Type B pancreatic cell (in vitro differentiated cells): ENCODE measurements around the gene ITGA2. TPM values are rescaled to one million over a fixed set of nuclear protein-coding genes. Genes with fewer than 3 reads are reported as not detected.

ENCODE experiments used
- DNase-seq: peaks from one replicate; pipeline ENCODE4 v3.0.0; 2021; ENCODE audit warnings: mixed read lengths; ENCODE audit not compliant: unreplicated experiment; ENCODE audit errors: extremely low spot score
- H3K27ac Mint-ChIP-seq: 2 replicates; pipeline ENCODE4 v1.8.0; 2021; ENCODE audit warnings: mild to moderate bottlenecking, mixed read lengths
- H3K27me3 Mint-ChIP-seq: 2 replicates; pipeline ENCODE4 v1.8.0; 2021; ENCODE audit warnings: mixed read lengths
- H3K36me3 Mint-ChIP-seq: 2 replicates; pipeline ENCODE4 v1.8.0; 2021; ENCODE audit warnings: mixed read lengths
- H3K4me1 Mint-ChIP-seq: one replicate; pipeline ENCODE4 v1.8.0; 2021; ENCODE audit warnings: mixed read lengths; ENCODE audit not compliant: unreplicated experiment
- H3K4me3 Mint-ChIP-seq: 2 replicates; pipeline ENCODE4 v1.8.0; 2021; ENCODE audit warnings: mild to moderate bottlenecking, mixed read lengths
- H3K9me3 Mint-ChIP-seq: 2 replicates; pipeline ENCODE4 v1.8.0; 2021; ENCODE audit warnings: mixed read lengths
- total RNA-seq: library from RNA; stranded (reverse); gene quantifications from 2 replicates; pipeline ENCODE4 v1.2.1, GENCODE V29; 2021; ENCODE audit warnings: low replicate concordance
- TF ChIP-seq, protein P1 (sequence below): fragments of 200-600 bp; sonication (generic); conservative IDR thresholded peaks from 2 replicates; pipeline ENCODE4 v1.5.0; 2021; ENCODE audit warnings: antibody characterized with exemption, mild to moderate bottlenecking

The ITGA2 gene
- total RNA-seq, 1 donor from 2014 or later, result 9.5 TPM

DNA sequence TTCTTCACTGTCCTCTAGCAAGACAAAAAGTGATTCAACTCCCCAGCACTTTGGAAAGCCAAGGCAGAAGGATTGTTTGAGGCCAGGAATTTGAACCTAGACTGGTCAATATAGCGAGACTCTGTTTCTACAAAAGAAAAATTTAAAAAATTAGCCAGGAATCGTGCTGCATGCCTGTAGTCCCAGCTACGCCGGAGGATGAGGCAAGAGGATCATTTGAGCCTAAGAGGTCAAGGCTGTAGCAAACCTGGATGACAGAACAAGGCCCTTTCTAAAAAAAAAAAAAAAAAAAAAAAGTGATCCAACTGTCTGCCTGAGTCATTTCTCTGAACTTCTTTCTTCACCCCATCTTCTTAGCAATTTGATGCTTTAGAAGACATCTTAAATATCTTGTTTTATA lies 12.4 kb downstream of the ITGA2 start:
- Mint-ChIP-seq H3K27ac (no peak overlapping the region), H3K4me3 (no peak overlapping the region), H3K9me3 (no peaks in the 10 kb centered on the region), H3K36me3 (no peaks in the 10 kb centered on the region), H3K4me1 (peaks cover 13% of the 10 kb centered on the region), H3K27me3 (no peaks in the 10 kb centered on the region)
- TF ChIP-seq, protein P1, sequence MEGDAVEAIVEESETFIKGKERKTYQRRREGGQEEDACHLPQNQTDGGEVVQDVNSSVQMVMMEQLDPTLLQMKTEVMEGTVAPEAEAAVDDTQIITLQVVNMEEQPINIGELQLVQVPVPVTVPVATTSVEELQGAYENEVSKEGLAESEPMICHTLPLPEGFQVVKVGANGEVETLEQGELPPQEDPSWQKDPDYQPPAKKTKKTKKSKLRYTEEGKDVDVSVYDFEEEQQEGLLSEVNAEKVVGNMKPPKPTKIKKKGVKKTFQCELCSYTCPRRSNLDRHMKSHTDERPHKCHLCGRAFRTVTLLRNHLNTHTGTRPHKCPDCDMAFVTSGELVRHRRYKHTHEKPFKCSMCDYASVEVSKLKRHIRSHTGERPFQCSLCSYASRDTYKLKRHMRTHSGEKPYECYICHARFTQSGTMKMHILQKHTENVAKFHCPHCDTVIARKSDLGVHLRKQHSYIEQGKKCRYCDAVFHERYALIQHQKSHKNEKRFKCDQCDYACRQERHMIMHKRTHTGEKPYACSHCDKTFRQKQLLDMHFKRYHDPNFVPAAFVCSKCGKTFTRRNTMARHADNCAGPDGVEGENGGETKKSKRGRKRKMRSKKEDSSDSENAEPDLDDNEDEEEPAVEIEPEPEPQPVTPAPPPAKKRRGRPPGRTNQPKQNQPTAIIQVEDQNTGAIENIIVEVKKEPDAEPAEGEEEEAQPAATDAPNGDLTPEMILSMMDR, result no peak
- no peak for DNase-seq

DNA sequence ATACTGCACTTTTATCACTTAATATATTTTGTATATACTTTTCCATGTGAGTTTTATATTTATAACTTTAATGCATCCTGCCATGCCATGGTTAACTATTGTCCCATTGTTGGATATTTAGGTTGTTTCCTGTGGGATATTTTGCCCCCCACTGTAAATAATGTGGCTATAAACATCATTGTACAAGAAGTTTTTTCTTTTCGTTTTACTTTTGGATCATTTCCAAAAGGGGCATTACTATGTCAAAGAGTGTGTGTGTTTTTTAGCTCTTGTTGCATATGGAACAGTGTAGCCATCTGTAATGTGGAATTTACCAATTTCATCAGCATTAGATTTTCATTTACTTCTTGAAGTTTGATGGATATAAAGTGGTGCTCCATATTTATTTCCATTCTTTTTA lies 13.3 kb downstream of the ITGA2 start:
- no peak for DNase-seq
- Mint-ChIP-seq H3K4me1 (peaks cover 19% of the 10 kb centered on the region), H3K36me3 (no peaks in the 10 kb centered on the region), H3K4me3 (no peak overlapping the region), H3K27me3 (no peaks in the 10 kb centered on the region), H3K9me3 (no peaks in the 10 kb centered on the region), H3K27ac (no peak overlapping the region)
- TF ChIP-seq, protein P1, result no peak

DNA sequence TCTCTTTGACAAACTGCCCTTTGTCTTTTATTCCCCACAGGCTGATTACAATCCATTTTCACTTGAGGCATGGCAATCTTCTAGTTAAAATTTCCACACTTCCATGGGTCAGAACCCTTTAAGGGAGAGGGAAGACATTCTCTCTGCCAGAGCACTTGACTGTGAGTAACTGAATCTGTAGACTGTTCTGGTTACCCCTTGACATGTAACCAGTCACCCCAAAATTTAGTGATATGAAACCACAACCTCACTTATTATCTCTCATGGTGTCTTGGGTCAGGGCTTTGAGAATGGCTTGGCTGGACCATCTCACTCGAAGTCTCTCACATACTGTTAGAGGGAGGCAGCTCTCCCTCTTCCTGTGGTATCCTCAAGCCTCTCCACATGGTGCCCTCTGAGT lies 14.0 kb downstream of the ITGA2 start:
- no peak overlapping the region for H3K27ac Mint-ChIP-seq
- H3K36me3 Mint-ChIP-seq, result no peaks in the 10 kb centered on the region
- no peaks in the 10 kb centered on the region for H3K9me3 Mint-ChIP-seq
- H3K4me3 Mint-ChIP-seq, result no peak overlapping the region
- TF ChIP-seq, protein P1, result no peak
- no peak for DNase-seq
- peaks cover 21% of the 10 kb centered on the region for H3K4me1 Mint-ChIP-seq
- no peaks in the 10 kb centered on the region for H3K27me3 Mint-ChIP-seq

DNA sequence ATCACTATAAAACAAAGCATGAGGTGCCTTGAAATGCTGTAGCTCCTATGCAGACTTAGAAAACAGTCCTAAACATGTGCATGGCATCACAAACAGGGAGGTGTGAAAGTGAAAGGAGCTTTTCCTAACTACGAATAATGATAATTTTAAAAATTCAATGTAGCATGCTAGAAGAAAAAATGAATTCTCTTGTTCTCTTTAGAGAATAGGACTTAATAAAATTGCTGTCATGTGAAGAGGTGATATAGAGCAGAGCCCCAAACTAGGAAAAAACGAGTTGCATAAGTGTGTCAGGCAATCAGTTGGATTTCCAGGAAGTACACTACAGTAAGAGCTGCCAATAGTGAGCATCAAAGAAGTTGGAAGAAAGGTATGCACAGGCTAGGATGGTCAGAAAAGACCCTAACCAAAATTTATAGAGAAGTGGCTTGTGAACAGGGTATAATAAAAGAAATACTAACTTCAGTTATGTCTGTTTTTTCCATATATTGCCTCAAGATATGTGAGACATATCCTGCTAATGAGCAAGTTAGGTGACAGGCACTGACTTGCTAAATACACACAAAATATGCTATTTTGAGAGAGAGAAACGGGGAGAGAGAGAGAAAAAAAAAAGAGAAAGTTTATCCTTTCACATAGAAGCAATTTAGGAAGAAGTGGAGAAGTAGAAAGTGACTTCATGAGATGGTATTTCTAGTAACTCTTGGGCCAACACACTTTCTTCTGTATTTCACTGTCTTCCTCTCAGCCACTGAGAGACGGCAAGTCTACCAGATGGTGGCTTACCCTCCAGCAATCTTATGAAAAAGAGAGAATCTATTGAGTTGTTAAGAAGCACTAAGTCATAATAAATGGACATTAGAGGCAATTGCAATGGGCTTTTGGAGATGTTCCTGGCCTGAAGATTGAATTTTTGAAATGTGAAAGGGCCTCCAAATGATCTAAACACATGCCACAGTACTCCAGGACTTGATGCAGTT lies 18.0 kb downstream of the ITGA2 start:
- TF ChIP-seq, protein P1, result no peak
- no peaks in the 10 kb centered on the region for H3K9me3 Mint-ChIP-seq
- no peak overlapping the region for H3K4me3 Mint-ChIP-seq
- peaks cover 24% of the 10 kb centered on the region for H3K4me1 Mint-ChIP-seq
- DNase-seq, result no peak
- no peaks in the 10 kb centered on the region for H3K27me3 Mint-ChIP-seq
- no peaks in the 10 kb centered on the region for H3K36me3 Mint-ChIP-seq
- no peak overlapping the region for H3K27ac Mint-ChIP-seq

DNA sequence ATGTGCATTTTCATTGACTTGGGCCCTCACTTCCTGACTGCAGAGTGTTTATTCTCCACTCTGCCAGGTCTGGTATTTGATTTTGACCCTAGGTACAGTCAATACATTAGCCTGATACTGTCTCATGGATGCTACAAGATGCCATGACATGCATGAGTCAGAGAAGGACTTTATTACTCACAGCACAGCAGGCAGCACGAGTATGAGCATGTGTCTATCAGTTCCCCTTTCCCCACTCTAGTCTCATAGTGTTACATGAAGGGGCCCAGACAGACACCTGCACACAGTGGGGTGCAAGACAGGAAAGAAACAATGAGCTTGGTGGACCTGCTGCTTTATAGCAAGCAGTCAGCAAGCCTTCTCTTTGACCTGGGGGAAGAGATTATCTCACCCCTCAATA lies 19.6 kb downstream of the ITGA2 start:
- DNase-seq, result no peak
- Mint-ChIP-seq H3K4me3 (no peak overlapping the region), H3K36me3 (no peaks in the 10 kb centered on the region), H3K27me3 (no peaks in the 10 kb centered on the region), H3K9me3 (peaks cover 6% of the 10 kb centered on the region), H3K4me1 (peaks cover 24% of the 10 kb centered on the region), H3K27ac (no peak overlapping the region)
- TF ChIP-seq, protein P1, result no peak
